Effector memory CD8-positive, alpha-beta T cell (primary cell): ENCODE measurements around the gene POPDC2.
"Not testable (repeated sequence)": the region's sequence is repeated elsewhere in the genome, so short reads cannot be mapped to it uniquely, and the experiment has no call there.

Experiments used
- ATAC-seq: fragments of 150-1000 bp; cut with Tn5 transposase; replicated peaks from 2 replicates; pipeline ENCODE4 v1.10.0; 2021; ENCODE audit warnings: mild to moderate bottlenecking, moderate library complexity
- DNase-seq, 3 experiments: peaks; one replicate each; pipeline ENCODE4 v3.0.0; 2021
- H3K27ac Mint-ChIP-seq, 2 donors: one replicate each; pipeline ENCODE4 v1.8.0; 2022; ENCODE audit warnings: mild to moderate bottlenecking in 2 of 2, mixed read lengths in 2 of 2, moderate library complexity in 2 of 2
- H3K27me3 Mint-ChIP-seq, 2 donors: one replicate each; pipeline ENCODE4 v1.8.0; 2022; ENCODE audit warnings: mixed read lengths in 2 of 2
- H3K36me3 Mint-ChIP-seq: one replicate; pipeline ENCODE4 v1.8.0; 2022; ENCODE audit warnings: mild to moderate bottlenecking, moderate library complexity, mixed read lengths; ENCODE audit not compliant: insufficient read depth
- H3K4me1 Mint-ChIP-seq, 2 donors: one replicate each; pipeline ENCODE4 v1.8.0; 2022; ENCODE audit warnings: low read depth in 2 of 2, mixed read lengths in 2 of 2
- H3K4me3 Mint-ChIP-seq, 2 donors: one replicate each; pipeline ENCODE4 v1.8.0; 2022; ENCODE audit warnings: mild to moderate bottlenecking in 2 of 2, mixed read lengths in 2 of 2, moderate library complexity in 2 of 2
- H3K9me3 Mint-ChIP-seq, 2 donors: one replicate each; pipeline ENCODE4 v1.8.0; 2022; ENCODE audit warnings: mixed read lengths in 2 of 2

Gene POPDC2

DNA sequence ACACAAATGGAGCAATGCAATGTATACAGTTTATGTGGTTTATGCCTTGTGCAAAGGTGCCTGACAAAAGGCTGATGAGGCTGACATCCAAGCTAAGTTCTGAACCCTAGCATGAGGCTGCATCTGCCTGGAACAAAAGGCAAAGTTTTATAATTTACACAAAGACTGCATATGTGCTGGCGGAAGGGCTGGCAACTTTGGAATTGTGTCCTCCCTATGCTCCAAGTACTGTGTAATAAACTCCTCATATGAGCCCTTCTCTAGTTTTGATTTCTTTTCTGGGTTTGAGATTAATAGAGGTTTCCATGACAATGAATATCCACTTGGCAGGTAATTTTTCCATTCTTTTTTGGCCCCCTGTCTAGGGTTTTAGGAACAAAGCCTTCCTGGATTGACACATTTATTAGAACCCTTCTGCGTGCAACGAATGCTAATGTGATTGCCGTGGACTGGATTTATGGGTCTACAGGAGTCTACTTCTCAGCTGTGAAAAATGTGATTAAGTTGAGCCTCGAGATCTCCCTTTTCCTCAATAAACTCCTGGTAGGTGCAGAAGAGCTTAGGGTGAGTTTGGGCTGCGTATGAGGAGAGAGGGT lies 51.9 kb downstream of the POPDC2 start:
- Mint-ChIP-seq H3K4me1 (no peaks in the 10 kb centered on the region), H3K27ac (no peak overlapping the region), H3K4me3 (no peak overlapping the region), H3K27me3 (peaks cover 12 to 14% of the 10 kb centered on the region in 2 donors), H3K9me3 (no peaks in the 10 kb centered on the region), H3K36me3 (no peaks in the 10 kb centered on the region)
- DNase-seq (no peak), ATAC-seq (no peak)

DNA sequence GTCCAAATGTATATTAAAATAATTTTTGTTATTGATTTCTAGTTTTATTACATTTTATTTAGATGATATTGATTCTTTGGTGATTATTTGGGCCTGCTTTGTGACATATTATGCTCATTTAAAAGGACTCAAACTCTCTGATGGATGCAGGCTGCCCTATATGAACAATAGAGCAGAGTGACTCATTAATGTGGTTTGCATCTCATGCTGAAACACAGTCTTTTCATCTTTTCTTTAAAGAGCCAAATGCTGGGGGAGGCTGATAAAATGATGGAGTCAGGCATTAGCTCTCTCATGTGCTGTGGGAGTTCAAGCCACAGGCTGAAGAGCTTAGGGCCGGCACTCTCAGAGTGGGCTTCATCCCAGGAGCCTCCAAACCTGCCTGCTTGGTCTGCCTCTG lies 55.5 kb downstream of the POPDC2 start:
- no peak overlapping the region for H3K4me3 Mint-ChIP-seq
- H3K27ac Mint-ChIP-seq, result no peak overlapping the region
- no peak for DNase-seq
- no peaks in the 10 kb centered on the region for H3K9me3 Mint-ChIP-seq
- peaks cover 10 to 12% of the 10 kb centered on the region in 2 donors for H3K27me3 Mint-ChIP-seq
- H3K36me3 Mint-ChIP-seq, result no peaks in the 10 kb centered on the region
- ATAC-seq, result no peak
- H3K4me1 Mint-ChIP-seq, result no peaks in the 10 kb centered on the region

GRCh38 chr3:119602676-119603075 lies 57.7 kb downstream of the POPDC2 start:
- H3K27me3 Mint-ChIP-seq, result no peaks in the 10 kb centered on the region
- no peak for DNase-seq
- no peaks in the 10 kb centered on the region for H3K4me1 Mint-ChIP-seq

GRCh38 chr3:119601154-119601553 lies 59.2 kb downstream of the POPDC2 start:
- Mint-ChIP-seq H3K4me1 (no peaks in the 10 kb centered on the region), H3K27ac (no peak overlapping the region), H3K4me3 (no peak overlapping the region), H3K27me3 (no peaks in the 10 kb centered on the region), H3K36me3 (no peaks in the 10 kb centered on the region), H3K9me3 (no peaks in the 10 kb centered on the region)
- DNase-seq, result no peak
- ATAC-seq, result no peak

More at GRCh38 chr3:119602676-119603075, 57.7 kb downstream of the POPDC2 start:
- Mint-ChIP-seq H3K9me3 (no peaks in the 10 kb centered on the region), H3K36me3 (no peaks in the 10 kb centered on the region), H3K27ac (no peak overlapping the region), H3K4me3 (no peak overlapping the region)
- no peak for ATAC-seq

- H3K9me3 Mint-ChIP-seq, result no peaks in the 10 kb centered on the region
These were observed 59.7 kb downstream of the POPDC2 start for GRCh38 chr3:119600732-119601131.

DNA sequence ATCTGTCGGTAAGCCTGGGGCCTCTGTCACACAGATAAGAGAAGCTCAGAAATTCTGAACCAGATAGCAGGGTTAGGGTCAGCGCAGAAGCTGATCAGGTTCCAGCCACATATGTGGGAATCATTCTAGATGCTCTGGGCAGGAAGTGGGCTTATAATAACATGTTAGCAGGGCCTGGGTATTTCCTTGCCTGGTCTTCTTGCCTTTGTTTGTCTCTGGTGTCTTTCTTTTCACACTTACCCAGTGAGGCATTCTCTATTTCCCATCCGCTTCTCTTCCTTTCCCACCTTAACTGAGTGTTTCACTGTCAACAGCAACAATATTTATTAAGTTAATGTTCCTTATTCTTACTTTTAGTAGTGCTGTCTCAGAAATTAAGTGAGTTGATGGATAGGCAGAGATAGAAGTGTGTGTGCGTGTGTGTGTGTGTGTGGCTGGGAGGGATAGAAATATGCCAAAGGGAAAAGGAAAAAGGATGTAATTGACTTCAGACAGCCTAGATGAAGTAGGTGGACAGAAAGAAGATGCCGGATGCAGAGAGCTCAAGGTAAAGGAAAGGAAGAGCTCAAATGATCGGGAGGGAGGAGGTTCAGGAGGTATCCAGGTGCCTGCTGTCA lies 60.7 kb downstream of the POPDC2 start:
- no peak overlapping the region for H3K4me3 Mint-ChIP-seq
- H3K27me3 Mint-ChIP-seq, result no peaks in the 10 kb centered on the region
- DNase-seq (no peak), ATAC-seq (no peak)
- no peaks in the 10 kb centered on the region for H3K36me3 Mint-ChIP-seq
- H3K9me3 Mint-ChIP-seq, result no peaks in the 10 kb centered on the region
- peak overlapping the region in 1 of 2 donors; percentile 32 for H3K27ac Mint-ChIP-seq
- no peaks in the 10 kb centered on the region for H3K4me1 Mint-ChIP-seq

More at GRCh38 chr3:119600732-119601131, 59.7 kb downstream of the POPDC2 start:
- ATAC-seq (peak; percentile 56), DNase-seq (no peak)
- Mint-ChIP-seq H3K27me3 (no peaks in the 10 kb centered on the region), H3K27ac (no peak overlapping the region), H3K36me3 (no peaks in the 10 kb centered on the region), H3K4me3 (no peak overlapping the region), H3K4me1 (no peaks in the 10 kb centered on the region)

GRCh38 chr3:119598410-119599098 lies 61.8 kb downstream of the POPDC2 start:
- DNase-seq (no peak), ATAC-seq (no peak)
- Mint-ChIP-seq H3K36me3 (no peaks in the 10 kb centered on the region), H3K4me3 (no peak overlapping the region), H3K4me1 (no peaks in the 10 kb centered on the region), H3K27ac (no peak overlapping the region), H3K9me3 (no peaks in the 10 kb centered on the region), H3K27me3 (peaks cover 0 to 4% of the 10 kb centered on the region in 2 donors)

DNA sequence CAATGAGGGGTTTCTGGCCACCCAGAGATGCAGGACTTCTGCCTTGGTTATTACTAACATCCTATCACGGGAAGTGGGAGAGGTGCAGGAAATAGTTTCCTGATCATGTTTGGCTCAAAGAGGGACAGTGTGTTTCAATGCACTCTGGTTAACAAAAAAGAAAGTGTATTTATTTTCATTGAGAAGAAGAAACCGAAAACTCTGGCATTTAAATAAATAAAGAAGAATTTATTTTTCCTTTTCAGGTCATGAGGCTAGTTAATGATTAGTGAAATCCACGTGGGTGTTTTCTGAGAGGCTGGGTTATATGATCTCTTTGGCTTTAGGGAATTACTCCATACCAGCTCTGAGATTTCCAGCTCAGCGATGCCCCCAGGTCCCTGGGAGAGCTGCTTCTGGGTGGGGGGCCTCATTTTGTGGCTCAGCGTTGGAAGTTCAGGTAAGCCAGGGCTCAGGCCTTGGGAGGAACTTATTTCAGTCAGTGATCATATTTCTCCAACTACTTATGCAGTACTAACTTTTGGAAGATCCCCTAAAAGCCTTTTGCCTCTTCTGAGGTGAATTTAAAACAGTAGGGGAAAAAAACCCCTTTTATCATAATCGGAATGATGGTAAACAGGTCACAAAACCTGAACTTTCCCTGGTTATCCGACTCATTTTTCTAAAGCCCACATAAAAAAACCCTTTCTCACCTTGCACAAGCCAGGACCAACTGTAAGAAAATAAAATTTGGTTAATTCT lies 62.7 kb downstream of the POPDC2 start, which contains the start of gene PLA1A:
PLA1A (plus strand) TSS at position 338 of the 741 bp plus-strand sequence; CDS start at position 367, 29 bp downstream.
- no peak for DNase-seq
- no peaks in the 10 kb centered on the region for H3K9me3 Mint-ChIP-seq
- no peak for ATAC-seq
- H3K4me1 Mint-ChIP-seq, result no peaks in the 10 kb centered on the region
- peaks cover 0 to 8% of the 10 kb centered on the region in 2 donors for H3K27me3 Mint-ChIP-seq
- no peaks in the 10 kb centered on the region for H3K36me3 Mint-ChIP-seq
- H3K27ac Mint-ChIP-seq, result no peak within 1 kb of the TSS
- no peak within 1 kb of the TSS for H3K4me3 Mint-ChIP-seq

DNA sequence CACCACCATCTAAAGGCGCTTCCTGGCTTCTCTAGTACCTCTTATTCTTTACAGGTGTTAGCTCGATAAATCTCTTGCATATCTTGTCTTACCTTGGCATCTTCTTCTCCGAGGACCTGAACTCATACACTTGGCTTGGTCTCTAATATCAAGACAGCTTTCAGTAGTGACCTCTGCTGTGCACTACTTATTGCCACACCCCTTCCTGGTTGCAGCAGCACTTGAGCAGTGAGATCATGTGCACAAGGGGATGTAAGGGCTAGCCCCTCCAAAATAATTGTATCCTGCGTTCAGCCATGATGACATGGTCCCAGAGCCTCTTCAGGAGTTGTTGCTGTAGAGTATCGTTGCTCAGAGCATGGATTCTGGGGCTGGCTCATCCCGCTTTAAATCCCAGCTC lies 64.0 kb downstream of the POPDC2 start:
- Mint-ChIP-seq H3K9me3 (no peaks in the 10 kb centered on the region), H3K4me1 (no peaks in the 10 kb centered on the region), H3K27me3 (peaks cover 0 to 8% of the 10 kb centered on the region in 2 donors), H3K4me3 (no peak overlapping the region), H3K27ac (no peak overlapping the region), H3K36me3 (no peaks in the 10 kb centered on the region)
- DNase-seq (no peak), ATAC-seq (no peak)

DNA sequence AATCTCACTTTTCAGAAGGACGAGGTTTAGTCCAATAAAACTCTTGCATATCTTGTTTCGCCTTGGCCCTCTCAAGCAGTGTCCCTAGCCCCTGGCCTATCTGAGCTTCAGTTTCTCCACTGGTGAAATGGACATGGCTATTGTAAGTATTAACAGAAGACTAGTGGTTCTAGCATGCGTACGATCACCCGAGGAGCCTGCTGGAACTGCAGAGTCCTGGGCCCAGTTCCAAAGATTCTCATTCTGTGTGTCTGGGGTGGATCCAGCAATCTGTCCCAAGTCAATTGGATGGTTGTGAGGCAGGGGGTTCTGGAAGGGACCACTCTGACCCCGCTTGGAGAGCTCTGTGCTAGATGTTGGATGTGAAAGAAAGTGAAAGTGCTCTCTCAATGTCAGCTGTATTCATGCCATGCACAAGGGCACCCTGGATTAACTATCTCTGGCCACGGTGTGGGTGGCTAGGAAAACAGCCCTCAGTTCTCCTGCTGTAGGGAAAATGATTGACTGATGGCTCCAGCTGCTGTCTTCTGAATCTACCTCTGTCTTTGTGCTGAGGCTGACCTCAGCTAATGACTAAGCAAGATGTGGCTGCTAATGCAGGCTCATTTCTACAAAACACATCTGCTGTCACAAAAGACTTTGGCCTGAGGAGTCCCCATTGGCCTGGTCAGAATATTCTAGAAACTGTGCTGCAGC lies 64.6 kb downstream of the POPDC2 start:
- Mint-ChIP-seq H3K9me3 (no peaks in the 10 kb centered on the region), H3K27me3 (peaks cover 0 to 8% of the 10 kb centered on the region in 2 donors)
- no peak for DNase-seq

DNA sequence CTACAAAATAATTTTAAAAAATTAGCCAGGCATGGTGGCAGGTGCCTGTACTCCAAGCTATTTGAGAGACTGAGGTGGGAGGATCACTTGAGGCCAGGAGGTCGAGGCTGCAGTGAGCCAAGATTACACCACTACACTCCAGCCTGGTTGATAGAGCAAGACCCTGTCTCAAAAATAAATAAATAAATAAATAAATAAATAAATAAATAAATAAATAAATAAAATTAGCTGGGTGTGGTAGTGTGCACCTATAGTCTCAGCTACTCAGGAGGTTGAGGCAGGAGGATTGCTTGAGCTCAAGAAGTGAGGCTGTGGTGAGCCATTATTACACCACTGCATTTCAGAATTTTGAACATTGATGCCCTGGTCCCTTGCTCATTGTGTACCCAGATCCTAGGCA lies 65.5 kb downstream of the POPDC2 start:
- not testable (repeated sequence) for H3K36me3 Mint-ChIP-seq, DNase-seq, H3K4me3 Mint-ChIP-seq, ATAC-seq, H3K9me3 Mint-ChIP-seq, H3K27ac Mint-ChIP-seq, H3K4me1 Mint-ChIP-seq
- peaks cover 0 to 14% of the 10 kb centered on the region in 2 donors for H3K27me3 Mint-ChIP-seq

More for the DNA sequence above, 64.6 kb downstream of the POPDC2 start:
- Mint-ChIP-seq H3K4me1 (no peaks in the 10 kb centered on the region), H3K36me3 (no peaks in the 10 kb centered on the region), H3K4me3 (no peak overlapping the region), H3K27ac (no peak overlapping the region)
- ATAC-seq, result no peak

DNA sequence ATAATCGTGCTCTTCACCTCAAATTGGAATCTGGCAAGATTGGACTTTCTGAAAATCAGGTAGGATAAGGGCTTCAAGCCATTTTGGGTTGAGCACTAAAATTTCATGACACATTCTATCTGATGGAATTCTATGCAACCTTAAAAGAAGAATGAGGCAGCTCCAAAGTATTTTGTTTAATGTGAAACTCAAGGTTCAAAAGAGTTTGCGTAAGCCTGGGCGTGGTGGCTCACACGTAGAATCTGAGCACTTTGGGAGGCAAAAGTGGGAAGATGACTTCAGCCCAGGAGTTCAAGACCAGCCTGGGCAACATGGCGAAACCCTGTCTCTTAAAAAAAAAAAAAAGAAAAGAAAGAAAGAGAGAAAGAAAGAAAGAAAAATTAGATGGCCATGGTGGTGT lies 66.3 kb downstream of the POPDC2 start:
- DNase-seq (no peak), ATAC-seq (no peak)
- Mint-ChIP-seq H3K36me3 (no peaks in the 10 kb centered on the region), H3K27ac (no peak overlapping the region), H3K4me1 (no peaks in the 10 kb centered on the region), H3K4me3 (no peak overlapping the region), H3K27me3 (peaks cover 0 to 23% of the 10 kb centered on the region in 2 donors), H3K9me3 (no peaks in the 10 kb centered on the region)

GRCh38 chr3:119592861-119593260 lies 67.5 kb downstream of the POPDC2 start:
- Mint-ChIP-seq H3K27me3 (peaks cover 0 to 24% of the 10 kb centered on the region in 2 donors), H3K4me1 (no peaks in the 10 kb centered on the region), H3K4me3 (no peak overlapping the region), H3K9me3 (no peaks in the 10 kb centered on the region), H3K27ac (no peak overlapping the region), H3K36me3 (no peaks in the 10 kb centered on the region)
- DNase-seq (no peak), ATAC-seq (no peak)
